ENCODE data around the gene PRR29.

DNA sequence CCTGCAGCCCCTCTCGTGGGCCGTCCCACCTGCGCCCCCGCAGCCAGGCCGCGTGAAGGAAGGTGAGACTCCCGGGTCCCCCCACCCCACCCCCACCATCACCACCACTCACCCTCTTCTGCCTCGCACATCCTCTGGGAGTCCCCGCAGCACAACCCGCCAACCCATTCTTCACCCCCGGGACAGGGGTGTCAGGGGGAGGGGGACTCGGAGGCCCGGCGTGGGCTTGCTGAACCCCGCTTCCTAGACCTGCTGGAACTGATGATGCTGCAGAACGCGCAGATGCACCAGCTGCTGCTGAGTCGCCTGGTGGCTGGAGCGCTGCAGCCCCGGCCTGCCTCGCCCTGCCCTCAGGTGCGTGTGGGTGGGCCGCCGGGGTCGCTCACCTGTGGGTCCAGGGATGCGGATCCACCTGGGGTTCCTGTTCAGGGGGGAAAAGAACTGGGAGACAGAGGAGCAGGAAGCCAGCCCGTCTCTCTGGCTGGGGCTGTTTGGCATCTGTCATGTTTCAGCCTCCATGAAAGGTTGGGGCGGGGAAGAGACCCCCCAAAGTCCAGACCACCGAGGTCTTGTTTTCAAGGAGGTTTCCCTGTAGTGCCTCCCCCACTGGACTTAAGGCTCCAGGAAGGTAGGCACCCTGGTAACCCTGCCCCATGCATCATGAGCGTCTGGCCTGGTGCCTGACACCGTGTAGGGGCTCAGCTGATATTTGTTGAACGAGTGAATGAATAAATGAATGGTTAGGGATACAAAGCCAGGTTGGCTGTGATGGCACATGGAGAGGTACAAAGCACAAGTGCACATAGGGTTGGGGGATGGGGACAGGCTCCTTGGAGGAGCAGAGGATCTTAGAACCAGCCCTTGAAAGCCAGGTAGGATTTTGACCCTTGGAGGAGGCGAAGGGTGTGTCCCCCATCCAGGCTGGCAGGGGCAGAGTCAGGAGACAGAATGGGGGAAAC, 849 bp downstream of the PRR29 start:
- TF ChIP-seq, protein P1, sequence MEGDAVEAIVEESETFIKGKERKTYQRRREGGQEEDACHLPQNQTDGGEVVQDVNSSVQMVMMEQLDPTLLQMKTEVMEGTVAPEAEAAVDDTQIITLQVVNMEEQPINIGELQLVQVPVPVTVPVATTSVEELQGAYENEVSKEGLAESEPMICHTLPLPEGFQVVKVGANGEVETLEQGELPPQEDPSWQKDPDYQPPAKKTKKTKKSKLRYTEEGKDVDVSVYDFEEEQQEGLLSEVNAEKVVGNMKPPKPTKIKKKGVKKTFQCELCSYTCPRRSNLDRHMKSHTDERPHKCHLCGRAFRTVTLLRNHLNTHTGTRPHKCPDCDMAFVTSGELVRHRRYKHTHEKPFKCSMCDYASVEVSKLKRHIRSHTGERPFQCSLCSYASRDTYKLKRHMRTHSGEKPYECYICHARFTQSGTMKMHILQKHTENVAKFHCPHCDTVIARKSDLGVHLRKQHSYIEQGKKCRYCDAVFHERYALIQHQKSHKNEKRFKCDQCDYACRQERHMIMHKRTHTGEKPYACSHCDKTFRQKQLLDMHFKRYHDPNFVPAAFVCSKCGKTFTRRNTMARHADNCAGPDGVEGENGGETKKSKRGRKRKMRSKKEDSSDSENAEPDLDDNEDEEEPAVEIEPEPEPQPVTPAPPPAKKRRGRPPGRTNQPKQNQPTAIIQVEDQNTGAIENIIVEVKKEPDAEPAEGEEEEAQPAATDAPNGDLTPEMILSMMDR (IDR thresholded peaks at IDR 0.05): no peak
- no peak for TF ChIP-seq POLR2A (IDR thresholded peaks at IDR 0.05)
